Mucosa of descending colon (tissue), 3 donors: ENCODE results near the gene TMEFF2. TPM values are rescaled to one million over a fixed set of nuclear protein-coding genes. Genes with fewer than 3 reads are reported as not detected.
"Not testable (repeated sequence)": the region's sequence is repeated elsewhere in the genome, so short reads cannot be mapped to it uniquely, and the experiment has no call there.

ENCODE experiments used
- ATAC-seq: fragments of 200-7000 bp; cut with Tn5 transposase; one replicate; pipeline ENCODE4 v1.9.1; 2020; ENCODE audit warnings: mild to moderate bottlenecking, moderate library complexity
- DNase-seq, 3 donors: peaks; one replicate each; pipeline ENCODE4 v3.0.0-alpha.2; 2020
- H3K36me3 ChIP-seq: fragments of 200-600 bp; one replicate; pipeline ENCODE4 v1.8.0; 2021; ENCODE audit warnings: low read depth, mild to moderate bottlenecking
- H3K4me1 ChIP-seq: fragments of 200-600 bp; one replicate; pipeline ENCODE4 v1.8.0; 2021; ENCODE audit warnings: low read depth, mild to moderate bottlenecking
- H3K4me3 ChIP-seq: fragments of 200-600 bp; one replicate; pipeline ENCODE4 v1.8.0; 2021; ENCODE audit warnings: mild to moderate bottlenecking
- H3K9me3 ChIP-seq: fragments of 200-600 bp; one replicate; pipeline ENCODE4 v1.8.0; 2021; ENCODE audit warnings: mild to moderate bottlenecking
- intact Hi-C, 2 donors: fragments of 100-400 bp; cut with DNase I in 1 of 2; cut with micrococcal nuclease in 1 of 2; formaldehyde crosslinking; loops; one replicate each; pipeline versions ENCODE4 v1.11.0 to v1.11.1; 2022; cut with DNase I, micrococcal nuclease
- total RNA-seq, 3 donors: library from RNA; stranded (reverse); fragmentation: NEBNext Ultra II Directional in 2 of 3; extraction: Animal tissue kit (Norgen Biotek cat#: 25700) in 2 of 3; gene quantifications; one replicate each; pipeline versions ENCODE4 v1.2.1 to v1.2.4, GENCODE V29; 2021 to 2023
- TF ChIP-seq, protein P1 (sequence below): fragments of 200-600 bp; IDR thresholded peaks from one replicate; pipeline ENCODE4 v1.8.0; 2022; ENCODE audit warnings: antibody characterized with exemption, mild to moderate bottlenecking
- donor health status: DM: no; HTN: no; CAD: no; lungs with moderate emphysema.
- donor health status: DM: no; HTN: no; CAD: no.
- donor health status: DM: no; HTN: yes; CAD: no.

TMEFF2 gene
- total RNA-seq, 3 donors from 2014 or later = 0.31 to 1.0 TPM; not detected in 1

DNA sequence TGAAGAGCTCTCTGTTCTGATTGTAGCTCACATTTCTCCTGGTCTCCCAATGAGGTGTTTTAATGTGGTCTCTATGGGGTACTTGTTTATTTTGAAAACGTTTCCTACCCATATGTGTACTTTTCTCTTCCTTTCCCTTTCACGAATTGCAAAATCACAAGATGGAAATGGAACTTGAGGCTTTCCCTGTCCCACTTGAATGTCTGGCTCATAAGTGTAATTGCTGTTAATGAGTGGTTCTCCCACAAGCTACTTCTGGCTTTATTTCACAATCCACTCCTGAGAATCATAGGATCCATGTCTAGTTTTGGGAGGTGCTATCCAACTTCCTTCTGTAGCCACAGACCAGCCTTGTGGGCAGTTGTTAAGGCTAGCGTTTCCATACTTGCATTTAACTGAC lies 266.7 kb downstream of the TMEFF2 start:
- ATAC-seq = no peak
- intact Hi-C loops = no loop called here
- no peaks in the 10 kb centered on the region for H3K36me3 ChIP-seq
- TF ChIP-seq, protein P1, sequence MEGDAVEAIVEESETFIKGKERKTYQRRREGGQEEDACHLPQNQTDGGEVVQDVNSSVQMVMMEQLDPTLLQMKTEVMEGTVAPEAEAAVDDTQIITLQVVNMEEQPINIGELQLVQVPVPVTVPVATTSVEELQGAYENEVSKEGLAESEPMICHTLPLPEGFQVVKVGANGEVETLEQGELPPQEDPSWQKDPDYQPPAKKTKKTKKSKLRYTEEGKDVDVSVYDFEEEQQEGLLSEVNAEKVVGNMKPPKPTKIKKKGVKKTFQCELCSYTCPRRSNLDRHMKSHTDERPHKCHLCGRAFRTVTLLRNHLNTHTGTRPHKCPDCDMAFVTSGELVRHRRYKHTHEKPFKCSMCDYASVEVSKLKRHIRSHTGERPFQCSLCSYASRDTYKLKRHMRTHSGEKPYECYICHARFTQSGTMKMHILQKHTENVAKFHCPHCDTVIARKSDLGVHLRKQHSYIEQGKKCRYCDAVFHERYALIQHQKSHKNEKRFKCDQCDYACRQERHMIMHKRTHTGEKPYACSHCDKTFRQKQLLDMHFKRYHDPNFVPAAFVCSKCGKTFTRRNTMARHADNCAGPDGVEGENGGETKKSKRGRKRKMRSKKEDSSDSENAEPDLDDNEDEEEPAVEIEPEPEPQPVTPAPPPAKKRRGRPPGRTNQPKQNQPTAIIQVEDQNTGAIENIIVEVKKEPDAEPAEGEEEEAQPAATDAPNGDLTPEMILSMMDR = no peak
- DNase-seq = no peak
- H3K9me3 ChIP-seq = no peaks in the 10 kb centered on the region
- peaks cover 6% of the 10 kb centered on the region for H3K4me1 ChIP-seq
- no peak overlapping the region for H3K4me3 ChIP-seq

DNA sequence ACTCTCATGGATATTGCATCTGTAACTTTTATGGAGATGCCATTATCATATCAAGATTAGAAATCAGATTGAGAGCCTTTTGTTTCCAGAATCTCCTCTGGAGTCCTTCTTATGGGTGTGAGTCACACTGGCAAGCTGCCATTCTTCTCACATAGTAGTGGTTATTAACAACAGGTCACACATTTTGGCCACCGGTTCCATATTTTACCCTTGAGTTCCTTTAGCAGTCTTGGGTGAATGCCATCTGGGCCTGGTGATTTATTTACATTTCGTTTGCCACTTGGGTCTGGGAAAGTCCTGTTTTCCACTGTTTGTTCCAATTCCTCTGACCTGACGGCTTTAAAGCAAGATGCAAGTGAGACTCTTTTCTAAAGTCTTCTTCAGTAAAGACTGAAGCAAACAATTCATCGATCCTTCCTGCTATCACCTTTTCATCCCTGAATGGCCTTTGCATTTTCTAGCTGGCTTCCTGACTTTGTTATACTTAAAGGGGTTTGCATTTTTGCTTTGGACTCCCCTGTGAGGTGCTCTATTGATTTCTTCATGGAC lies 267.3 kb downstream of the TMEFF2 start:
- Histone ChIP-seq H3K4me3 (no peak overlapping the region), H3K36me3 (no peaks in the 10 kb centered on the region), H3K9me3 (no peaks in the 10 kb centered on the region), H3K4me1 (peaks cover 6% of the 10 kb centered on the region)
- TF ChIP-seq, protein P1 = no peak
- intact Hi-C loops = no loop called here
- ATAC-seq (peak; percentile 66), DNase-seq (peak in 1 of 3 donors; percentile 69)

DNA sequence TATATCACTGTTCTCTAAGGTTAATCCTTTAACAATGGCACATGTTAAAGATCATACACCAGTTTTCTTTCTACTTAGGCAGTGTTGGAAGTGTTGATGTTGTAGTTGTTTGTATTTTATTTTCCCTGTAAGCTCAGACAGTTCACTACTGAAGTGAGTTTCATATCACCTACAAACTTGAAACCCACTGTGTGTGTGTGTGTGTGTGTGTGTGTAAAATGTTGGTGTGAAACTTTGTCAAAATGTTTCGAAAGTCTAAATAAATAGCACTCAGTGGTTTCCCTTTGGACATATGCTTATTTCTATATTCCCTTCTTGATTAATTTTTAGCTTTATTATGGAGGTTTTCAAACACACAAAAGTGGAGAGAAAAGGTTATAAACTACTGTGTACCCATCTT lies 268.1 kb downstream of the TMEFF2 start:
- DNase-seq (no peak), ATAC-seq (no peak)
- no peaks in the 10 kb centered on the region for H3K36me3 ChIP-seq
- TF ChIP-seq, protein P1 = no peak
- H3K9me3 ChIP-seq = no peaks in the 10 kb centered on the region
- intact Hi-C loops = no loop called here
- H3K4me1 ChIP-seq = peaks cover 2% of the 10 kb centered on the region
- H3K4me3 ChIP-seq = no peak overlapping the region

DNA sequence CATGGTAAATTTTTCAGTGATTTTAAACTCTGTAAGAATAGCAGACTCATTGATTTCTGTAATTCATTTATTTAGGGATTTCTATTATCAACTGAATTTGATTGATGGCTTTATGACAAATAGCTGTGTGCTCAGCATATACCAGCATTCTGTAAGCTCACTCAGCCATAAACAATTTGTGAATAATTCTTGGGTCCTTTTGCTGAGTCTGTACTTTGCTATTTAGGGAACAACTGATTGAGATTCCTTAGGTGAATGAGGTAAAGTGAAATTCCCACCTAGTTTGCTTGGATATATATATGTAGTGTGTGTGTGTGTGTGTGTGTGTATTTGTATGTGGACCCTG lies 271.1 kb downstream of the TMEFF2 start:
- DNase-seq (no peak), ATAC-seq (no peak)
- intact Hi-C loops = no loop called here
- H3K9me3 ChIP-seq = no peaks in the 10 kb centered on the region
- no peak overlapping the region for H3K4me3 ChIP-seq
- TF ChIP-seq, protein P1 = no peak
- H3K4me1 ChIP-seq = no peaks in the 10 kb centered on the region
- H3K36me3 ChIP-seq = no peaks in the 10 kb centered on the region

DNA sequence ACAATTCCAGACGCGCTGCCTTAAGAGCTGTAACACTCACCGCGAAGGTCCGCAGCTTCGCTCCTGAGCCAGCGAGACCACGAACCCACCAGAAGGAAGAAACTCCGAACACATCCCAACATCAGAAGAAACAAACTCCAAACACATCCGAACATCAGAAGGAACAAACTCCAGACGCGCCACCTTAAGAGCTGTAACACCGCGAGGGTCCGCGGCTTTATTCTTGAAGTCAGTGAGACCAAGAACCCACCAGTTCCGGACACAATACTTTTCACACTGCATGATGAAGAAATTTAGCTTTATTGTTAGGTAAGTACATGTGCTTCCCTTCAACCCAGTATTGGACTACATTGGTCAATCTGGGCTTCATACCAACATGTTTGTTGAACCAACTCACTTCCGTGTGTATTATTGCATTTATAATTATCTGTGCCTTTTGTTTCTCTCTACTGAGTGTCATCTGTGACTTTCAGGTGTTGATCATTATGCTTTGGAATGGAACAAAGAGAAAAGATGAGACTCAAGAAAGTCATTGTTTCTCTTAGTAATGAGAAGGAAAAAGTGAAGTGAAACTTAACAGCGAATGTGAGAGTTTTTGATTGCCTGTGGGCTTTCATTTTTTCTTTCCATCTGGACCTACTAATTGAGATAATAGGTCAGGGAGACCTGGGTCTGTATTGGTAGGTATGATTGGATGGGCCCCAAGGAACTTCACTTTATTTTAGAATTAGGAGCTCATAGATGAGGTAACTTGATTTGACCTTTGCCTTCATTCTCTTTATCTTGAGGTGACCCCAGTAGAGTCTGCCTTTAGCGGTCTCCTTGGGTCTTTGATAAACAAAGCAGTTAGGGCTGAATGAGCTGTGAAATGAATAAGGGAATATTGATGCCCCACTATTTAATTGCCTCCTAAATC lies 271.7 kb downstream of the TMEFF2 start:
- intact Hi-C loops = no loop called here
- H3K9me3 ChIP-seq = no peaks in the 10 kb centered on the region
- TF ChIP-seq, protein P1 = no peak
- H3K4me1 ChIP-seq = no peaks in the 10 kb centered on the region
- ATAC-seq (no peak), DNase-seq (no peak)
- H3K36me3 ChIP-seq = no peaks in the 10 kb centered on the region
- H3K4me3 ChIP-seq = no peak overlapping the region

DNA sequence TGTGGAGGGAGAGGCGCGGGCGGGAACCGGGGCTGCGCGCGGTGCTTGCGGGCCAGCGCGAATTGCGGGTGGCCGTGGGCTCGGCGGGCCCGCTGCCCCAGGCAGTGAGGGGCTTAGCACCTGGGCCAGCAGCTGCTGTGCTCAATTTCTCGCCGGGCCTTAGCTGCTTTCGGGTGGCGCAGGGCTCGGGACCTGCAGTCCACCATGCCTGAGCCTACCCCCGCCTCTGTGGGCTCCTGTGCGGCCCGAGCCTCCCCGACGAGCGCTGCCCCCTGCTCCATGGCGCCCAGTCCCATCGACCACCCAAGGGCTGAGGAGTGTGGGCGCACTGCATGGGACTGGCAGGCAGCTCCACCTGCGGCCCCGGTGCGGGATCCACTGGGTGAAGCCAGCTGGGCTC lies 273.1 kb downstream of the TMEFF2 start:
- H3K4me1 ChIP-seq, DNase-seq, H3K4me3 ChIP-seq, H3K9me3 ChIP-seq, intact Hi-C loops, H3K36me3 ChIP-seq, ATAC-seq: not testable (repeated sequence)
